ENCODE measurements around the gene MLPH. TPM values are rescaled to one million over a fixed set of nuclear protein-coding genes. Genes with fewer than 3 reads are reported as not detected.

The MLPH gene
- total RNA-seq, 2 experiments from 2014 or later: not detected

DNA sequence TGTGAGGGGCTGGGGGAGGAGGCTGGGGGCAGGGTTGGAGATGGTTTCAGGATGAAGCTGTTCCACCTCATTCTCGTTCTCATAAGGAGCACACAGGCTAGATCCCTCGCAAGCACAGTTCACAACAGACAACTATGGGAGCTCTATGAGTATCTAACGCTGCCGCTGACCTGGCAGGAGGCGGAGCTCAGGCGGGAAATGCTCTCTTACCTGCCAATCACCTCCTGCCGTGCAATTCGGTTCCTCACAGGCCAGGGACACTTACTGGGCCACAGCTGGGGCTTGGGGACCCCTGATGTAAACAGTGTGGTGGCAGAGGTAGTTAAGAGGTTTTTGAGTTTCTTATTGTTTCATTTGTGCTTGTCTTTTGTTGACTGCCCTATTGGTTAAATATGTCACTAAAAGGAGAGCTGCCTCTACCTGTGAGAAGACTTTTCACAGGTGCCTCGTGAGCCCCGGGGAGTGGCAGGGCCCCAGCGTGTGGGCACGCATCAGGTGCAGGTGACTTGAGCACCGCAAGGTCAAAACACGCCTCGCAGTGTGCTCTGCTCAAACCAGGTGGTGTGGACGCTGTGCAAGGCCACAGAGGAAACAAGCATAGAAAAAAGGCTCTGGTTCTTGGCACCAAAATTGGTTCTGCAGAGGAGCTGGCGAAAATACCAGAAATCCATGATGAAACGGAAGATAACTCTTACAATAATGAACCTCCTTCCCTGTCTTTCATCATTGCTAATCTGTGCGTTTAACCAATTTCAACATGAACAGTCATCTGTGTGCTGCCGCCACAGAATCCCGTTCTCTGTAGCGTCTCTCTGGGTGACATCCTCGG lies 10.2 kb downstream of the MLPH start:
- peaks cover 43% of the 10 kb centered on the region for H3K27me3 Mint-ChIP-seq
- H3K36me3 Mint-ChIP-seq (ENCODE audit: low read depth): no peaks in the 10 kb centered on the region
- CTCF ChIA-PET: no interaction called here
- POLR2A ChIA-PET: no interaction called here
- no peak overlapping the region for H3K27ac Mint-ChIP-seq
- no peak overlapping the region for H3K4me3 Mint-ChIP-seq
- peaks cover 4% of the 10 kb centered on the region for H3K9me3 Mint-ChIP-seq
- no peak for DNase-seq
- H3K4me1 Mint-ChIP-seq: peaks cover 6% of the 10 kb centered on the region

DNA sequence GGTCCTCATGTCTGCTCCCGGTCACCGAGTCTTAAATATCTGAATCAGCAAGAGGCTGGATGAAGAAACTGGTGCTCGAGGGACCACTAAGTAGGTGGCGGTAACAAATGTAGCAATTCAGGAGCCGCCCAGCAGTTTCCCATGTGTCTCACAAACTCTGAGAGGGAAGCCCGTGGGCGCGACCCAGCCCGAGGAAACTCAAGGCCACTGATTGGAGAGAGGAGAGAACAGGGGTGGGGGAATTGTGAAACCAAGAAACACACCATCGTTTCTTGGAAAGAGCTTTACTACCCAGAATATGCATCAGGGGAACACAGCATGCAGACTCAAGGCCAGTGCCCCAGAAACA lies 10.8 kb downstream of the MLPH start:
- Mint-ChIP-seq H3K4me3 (no peak overlapping the region), H3K9me3 (peaks cover 2% of the 10 kb centered on the region), H3K36me3 (ENCODE audit: low read depth) (no peaks in the 10 kb centered on the region), H3K27ac (no peak overlapping the region), H3K27me3 (peaks cover 43% of the 10 kb centered on the region), H3K4me1 (peaks cover 6% of the 10 kb centered on the region)
- no peak for DNase-seq
- POLR2A ChIA-PET: no interaction called here
- CTCF ChIA-PET: no interaction called here

GRCh38 chr2:237498341-237498740 lies 11.3 kb downstream of the MLPH start:
- POLR2A ChIA-PET: no interaction called here
- Mint-ChIP-seq H3K4me3 (no peak overlapping the region), H3K4me1 (peaks cover 6% of the 10 kb centered on the region), H3K27me3 (peaks cover 43% of the 10 kb centered on the region), H3K9me3 (peaks cover 2% of the 10 kb centered on the region), H3K27ac (no peak overlapping the region), H3K36me3 (ENCODE audit: low read depth) (no peaks in the 10 kb centered on the region)
- DNase-seq: no peak
- CTCF ChIA-PET: no interaction called here

- no peaks in the 10 kb centered on the region for H3K36me3 Mint-ChIP-seq (ENCODE audit: low read depth)
- DNase-seq: no peak
- no peak overlapping the region for H3K4me3 Mint-ChIP-seq
- H3K9me3 Mint-ChIP-seq: no peaks in the 10 kb centered on the region
- H3K4me1 Mint-ChIP-seq: peaks cover 6% of the 10 kb centered on the region
- H3K27me3 Mint-ChIP-seq: peaks cover 33% of the 10 kb centered on the region
- no peak overlapping the region for H3K27ac Mint-ChIP-seq
- ChIA-PET CTCF (interaction anchor here (0.6 to 2.2 kb wide), 4 partner anchors 12 to 391 kb away, joined by 3 to 11 read pairs (median 4); no protein-coding TSS in a partner anchor), POLR2A (no interaction called here)
These were observed 13.8 kb downstream of the MLPH start for GRCh38 chr2:237500681-237501424.

DNA sequence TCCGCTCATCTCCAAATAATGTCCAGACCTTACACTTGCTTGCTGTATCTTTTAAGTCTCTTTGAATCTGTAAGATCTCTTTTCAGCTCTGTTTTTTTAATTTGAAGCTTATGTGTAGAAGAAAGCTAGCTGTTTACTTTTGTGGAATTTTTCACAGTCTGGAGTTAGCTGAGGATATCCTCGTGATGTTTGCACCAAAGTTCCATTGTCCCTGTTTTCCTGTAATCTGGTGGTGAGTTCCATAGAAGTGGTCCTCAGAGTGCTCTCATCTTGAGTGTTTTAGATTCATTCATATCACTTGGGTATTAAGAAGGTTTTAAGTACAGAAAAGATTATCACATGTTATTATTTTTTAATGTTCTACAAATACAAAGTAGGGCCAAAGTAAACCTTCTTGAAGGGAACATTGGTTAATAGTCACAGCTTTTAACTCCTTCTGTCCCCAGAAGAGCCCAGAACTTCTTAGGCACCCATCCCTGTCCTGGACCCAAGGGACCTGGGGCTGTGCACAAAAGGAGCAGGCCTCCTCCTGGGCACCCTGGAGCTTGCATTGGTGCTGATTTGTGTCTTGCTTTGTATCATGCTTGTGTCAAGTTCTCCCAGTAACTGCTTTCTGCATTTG lies 15.0 kb downstream of the MLPH start:
- Mint-ChIP-seq H3K27ac (no peak overlapping the region), H3K36me3 (ENCODE audit: low read depth) (no peaks in the 10 kb centered on the region), H3K4me1 (peaks cover 6% of the 10 kb centered on the region), H3K4me3 (no peak overlapping the region), H3K27me3 (peaks cover 27% of the 10 kb centered on the region), H3K9me3 (no peaks in the 10 kb centered on the region)
- DNase-seq: no peak
- POLR2A ChIA-PET: no interaction called here
- CTCF ChIA-PET: interaction anchor here (1.1 to 2.2 kb wide), 2 partner anchors 11 to 27 kb away, joined by 3 to 11 read pairs; no protein-coding TSS in a partner anchor

- no peak overlapping the region for H3K4me3 Mint-ChIP-seq
- peaks cover 6% of the 10 kb centered on the region for H3K4me1 Mint-ChIP-seq
- H3K27me3 Mint-ChIP-seq: peaks cover 34% of the 10 kb centered on the region
- ChIA-PET POLR2A (no interaction called here), CTCF (interaction anchor here (0.8 kb wide), 1 partner anchor 10 kb away, joined by 3 read pairs; no protein-coding TSS in a partner anchor)
- no peak for DNase-seq
- H3K36me3 Mint-ChIP-seq (ENCODE audit: low read depth): no peaks in the 10 kb centered on the region
- no peaks in the 10 kb centered on the region for H3K9me3 Mint-ChIP-seq
- no peak overlapping the region for H3K27ac Mint-ChIP-seq
These were observed 16.1 kb downstream of the MLPH start for GRCh38 chr2:237503201-237503600.

GRCh38 chr2:237505188-237505939 lies 18.3 kb downstream of the MLPH start:
- Mint-ChIP-seq H3K9me3 (no peaks in the 10 kb centered on the region), H3K4me1 (peaks cover 6% of the 10 kb centered on the region), H3K36me3 (ENCODE audit: low read depth) (no peaks in the 10 kb centered on the region), H3K4me3 (no peak overlapping the region), H3K27me3 (peaks cover 36% of the 10 kb centered on the region), H3K27ac (no peak overlapping the region)
- no peak for DNase-seq
- CTCF ChIA-PET: no interaction called here
- POLR2A ChIA-PET: no interaction called here

- DNase-seq: no peak
- H3K4me1 Mint-ChIP-seq: no peaks in the 10 kb centered on the region
- H3K4me3 Mint-ChIP-seq: no peak overlapping the region
- ChIA-PET CTCF (interaction anchor here (8.7 kb wide), 1 partner anchor 65 kb away, joined by 186 read pairs; no protein-coding TSS in a partner anchor), POLR2A (no interaction called here)
- H3K27ac Mint-ChIP-seq: no peak overlapping the region
- no peaks in the 10 kb centered on the region for H3K9me3 Mint-ChIP-seq
- no peaks in the 10 kb centered on the region for H3K36me3 Mint-ChIP-seq (ENCODE audit: low read depth)
- H3K27me3 Mint-ChIP-seq: peaks cover 26% of the 10 kb centered on the region
These were observed 20.5 kb downstream of the MLPH start for GRCh38 chr2:237507512-237507911.

- Mint-ChIP-seq H3K36me3 (ENCODE audit: low read depth) (no peaks in the 10 kb centered on the region), H3K4me1 (no peaks in the 10 kb centered on the region), H3K4me3 (no peak overlapping the region), H3K27ac (no peak overlapping the region), H3K27me3 (peaks cover 26% of the 10 kb centered on the region), H3K9me3 (no peaks in the 10 kb centered on the region)
- CTCF ChIA-PET: interaction anchor here (8.7 kb wide), 1 partner anchor 64 kb away, joined by 186 read pairs; no protein-coding TSS in a partner anchor
- no peak for DNase-seq
- POLR2A ChIA-PET: no interaction called here
These were observed 21.3 kb downstream of the MLPH start for GRCh38 chr2:237508361-237508760.

- H3K4me1 Mint-ChIP-seq: no peaks in the 10 kb centered on the region
- no peak overlapping the region for H3K27ac Mint-ChIP-seq
- no peaks in the 10 kb centered on the region for H3K9me3 Mint-ChIP-seq
- CTCF ChIA-PET: interaction anchor here (8.7 kb wide), 1 partner anchor 64 kb away, joined by 186 read pairs; no protein-coding TSS in a partner anchor
- POLR2A ChIA-PET: no interaction called here
- H3K4me3 Mint-ChIP-seq: no peak overlapping the region
- DNase-seq: no peak
- H3K36me3 Mint-ChIP-seq (ENCODE audit: low read depth): no peaks in the 10 kb centered on the region
- peaks cover 26% of the 10 kb centered on the region for H3K27me3 Mint-ChIP-seq
These were observed 22.1 kb downstream of the MLPH start for GRCh38 chr2:237509151-237509550.

DNA sequence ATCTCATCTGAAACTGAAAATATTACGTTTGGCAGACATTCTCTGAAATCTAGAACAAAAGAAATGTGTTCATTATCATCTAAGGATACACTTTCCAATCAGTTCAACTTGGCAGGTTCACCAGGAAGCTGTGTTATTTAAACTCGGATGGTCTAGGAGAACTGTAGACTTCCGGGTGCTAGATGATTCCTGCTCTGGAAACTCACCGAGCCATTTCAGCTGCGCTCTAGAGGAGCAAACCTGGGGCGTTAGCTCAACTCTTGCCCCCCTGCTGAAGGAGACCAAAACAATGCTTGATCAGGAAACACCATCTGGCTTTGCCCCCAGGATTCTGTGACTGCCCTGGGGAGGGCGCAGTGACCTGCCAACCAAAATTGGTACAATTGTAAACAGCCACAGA lies 22.9 kb downstream of the MLPH start:
- H3K27ac Mint-ChIP-seq: no peak overlapping the region
- DNase-seq: no peak
- no peaks in the 10 kb centered on the region for H3K4me1 Mint-ChIP-seq
- H3K36me3 Mint-ChIP-seq (ENCODE audit: low read depth): no peaks in the 10 kb centered on the region
- H3K4me3 Mint-ChIP-seq: no peak overlapping the region
- H3K27me3 Mint-ChIP-seq: peaks cover 26% of the 10 kb centered on the region
- ChIA-PET CTCF (interaction anchor here (1.0 to 8.7 kb wide), 2 partner anchors 63 to 92 kb away, joined by 3 to 186 read pairs; no protein-coding TSS in a partner anchor), POLR2A (no interaction called here)
- H3K9me3 Mint-ChIP-seq: no peaks in the 10 kb centered on the region

- Mint-ChIP-seq H3K27me3 (peaks cover 26% of the 10 kb centered on the region), H3K4me1 (no peaks in the 10 kb centered on the region), H3K9me3 (no peaks in the 10 kb centered on the region), H3K36me3 (ENCODE audit: low read depth) (no peaks in the 10 kb centered on the region), H3K4me3 (no peak overlapping the region), H3K27ac (no peak overlapping the region)
- CTCF ChIA-PET: interaction anchor here (1.0 to 8.7 kb wide), 3 partner anchors 10 to 92 kb away, joined by 3 to 186 read pairs (median 3); no protein-coding TSS in a partner anchor
- DNase-seq: no peak
- POLR2A ChIA-PET: no interaction called here
These were observed 23.6 kb downstream of the MLPH start for GRCh38 chr2:237510502-237511217.

Data from activated CD4-positive, alpha-beta memory T cell treated with anti-CD3 and anti-CD28 coated beads, Interleukin-2, amount 10 ng/mL, durations not matched to agents 7 days and 5 days (primary cell).